HCT116 (cell line): Measurements from ENCODE around the gene GABBR2. TPM values are rescaled to one million over a fixed set of nuclear protein-coding genes. Genes with fewer than 3 reads are reported as not detected.

Experiments
- ATAC-seq: fragments of 200-7000 bp; cut with Tn5 transposase; 2 replicates; pipeline ENCODE4 v1.9.1; 2020; ENCODE audit warnings: mild to moderate bottlenecking, moderate library complexity
- BruUV-seq: library from RNA; stranded (reverse); fragments of 400-500 nt; replicated peaks from 2 replicates; lab custom pipeline; 2021; lab: Mats Ljungman, UMichigan
- CTCF ChIA-PET: fragments of 300-600 bp; sonication (Branson Sonifier 250); formaldehyde crosslinking; loops from one replicate; lab custom pipeline; 2021; ENCODE audit warnings: antibody characterized with exemption; lab: Charles Lee
- POLR2A ChIA-PET: fragments of 300-600, 350-600 bp; sonication (Branson Sonifier 250); formaldehyde crosslinking; loops from one replicate; lab custom pipeline; 2021; ENCODE audit warnings: antibody characterized with exemption; lab: Charles Lee
- RAD21 ChIA-PET, 2 experiments: fragments of 300-600 bp; sonication (Branson Sonifier 250); formaldehyde crosslinking; loops; one replicate each; lab custom pipeline; 2023; ENCODE audit warnings: low total read pairs in 2 of 2; ENCODE audit not compliant: uncharacterized antibody in 2 of 2, unreplicated experiment in 2 of 2, low non-redundant PET in 1 of 2; lab: Charles Lee
- DNase-seq: peaks from one replicate; pipeline ENCODE4 v3.0.0-alpha.2; 2010; ENCODE audit warnings: low read depth, low spot score
- H2AFZ ChIP-seq: fragments of 200-600 bp; shearing (Covaris generic), sonication (generic); 2 replicates; pipeline ENCODE4 v1.6.1; 2017; ENCODE audit warnings: low read depth, mixed run types, mixed read lengths, antibody characterized with exemption, low read length; ENCODE audit not compliant: poor library complexity, severe bottlenecking
- H3K27ac ChIP-seq: 2 replicates; pipeline ENCODE4 v1.5.1; 2012; ENCODE audit warnings: low read depth, low read length
- H3K27me3 ChIP-seq: fragments of 200-600 bp; sonication (generic); 2 replicates; pipeline ENCODE4 v1.6.1; 2016; ENCODE audit warnings: mixed run types, low read length, mixed read lengths; ENCODE audit not compliant: insufficient read depth
- H3K36me3 ChIP-seq, 2 experiments: fragments of 200-500 bp in 1 of 2; fragments of 200-600 bp in 1 of 2; sonication (Bioruptor generic) in 1 of 2; sonication (generic) in 1 of 2; 2 replicates each; pipeline versions ENCODE4 v1.5.1 to v1.6.1; 2014 to 2016; ENCODE audit warnings: low read length in 2 of 2, inconsistent platforms in 1 of 2, mixed read lengths in 1 of 2, mixed run types in 1 of 2; ENCODE audit not compliant: insufficient read depth in 2 of 2, control insufficient read depth in 1 of 2
- H3K4me1 ChIP-seq, 2 experiments: fragments of 200-600 bp in 1 of 2; sonication (generic) in 1 of 2; 2 replicates each; pipeline versions ENCODE4 v1.5.1 to v1.6.1; 2012 to 2017; ENCODE audit warnings: low read length in 2 of 2, inconsistent platforms in 1 of 2, mild to moderate bottlenecking in 1 of 2, mixed read lengths in 1 of 2, mixed run types in 1 of 2, moderate library complexity in 1 of 2; ENCODE audit not compliant: insufficient read depth in 2 of 2, control insufficient read depth in 1 of 2
- H3K4me2 ChIP-seq: fragments of 200-600 bp; sonication (generic); 2 replicates; pipeline ENCODE4 v1.6.1; 2017; ENCODE audit warnings: mixed run types, low read length, mixed read lengths
- H3K4me3 ChIP-seq, 2 experiments: fragments of 200-600 bp in 1 of 2; sonication (generic) in 1 of 2; replicated peaks in 1 of 2; 2 replicates each; pipeline ENCODE4 v1.5.1; 2011 to 2016; ENCODE audit warnings: low read length in 2 of 2, control low read depth in 1 of 2, low read depth in 1 of 2, mild to moderate bottlenecking in 1 of 2, mixed read lengths in 1 of 2, mixed run types in 1 of 2
- H3K79me2 ChIP-seq: fragments of 200-600 bp; sonication (generic); 2 replicates; pipeline ENCODE4 v1.6.1; 2017; ENCODE audit warnings: mild to moderate bottlenecking, mixed run types, low read length, moderate library complexity, mixed read lengths; ENCODE audit not compliant: insufficient read depth
- H3K9ac ChIP-seq: fragments of 200-600 bp; sonication (generic); 2 replicates; pipeline ENCODE4 v1.6.1; 2016; ENCODE audit warnings: low read length, mixed read lengths
- H3K9me2 ChIP-seq: fragments of 200-600 bp; sonication (generic), shearing (Covaris generic); 2 replicates; pipeline ENCODE4 v1.6.1; 2017; ENCODE audit warnings: mixed run types, mild to moderate bottlenecking, moderate library complexity; ENCODE audit not compliant: insufficient read depth
- H3K9me3 ChIP-seq, 2 experiments: fragments of 200-500 bp in 1 of 2; fragments of 200-600 bp in 1 of 2; sonication (Bioruptor generic) in 1 of 2; sonication (generic) in 1 of 2; 2 replicates each; pipeline ENCODE4 v1.6.1; 2014 to 2017; ENCODE audit warnings: low read length in 2 of 2, mixed read lengths in 2 of 2, inconsistent platforms in 1 of 2, low read depth in 1 of 2, mild to moderate bottlenecking in 1 of 2, mixed run types in 1 of 2, moderate library complexity in 1 of 2; ENCODE audit not compliant: control insufficient read depth in 1 of 2, insufficient read depth in 1 of 2
- H4K20me1 ChIP-seq: fragments of 200-600 bp; sonication (generic), shearing (Covaris generic); 2 replicates; pipeline ENCODE4 v1.6.1; 2017; ENCODE audit warnings: mixed run types, mild to moderate bottlenecking, moderate library complexity; ENCODE audit not compliant: insufficient read depth
- CBX3 ChIP-seq: IDR thresholded peaks from 2 replicates; pipeline ENCODE4 v1.6.1; 2012; ENCODE audit warnings: low read depth
- CEBPB ChIP-seq: IDR thresholded peaks from 2 replicates; pipeline ENCODE4 v1.6.1; 2012; ENCODE audit warnings: low read depth
- EGR1 ChIP-seq: IDR thresholded peaks from 2 replicates; pipeline ENCODE4 v1.6.1; 2012; ENCODE audit warnings: low read depth
- ELF1 ChIP-seq: IDR thresholded peaks from 2 replicates; pipeline ENCODE4 v1.6.1; 2012; ENCODE audit warnings: low read depth, borderline replicate concordance
- EZH2 ChIP-seq: fragments of 200-600 bp; sonication (generic); IDR thresholded peaks from 2 replicates; pipeline ENCODE4 v1.6.1; 2017; ENCODE audit warnings: antibody characterized with exemption, mixed run types
- EZH2phosphoT487 ChIP-seq: fragments of 200-600 bp; IDR thresholded peaks from 2 replicates; pipeline ENCODE4 v1.6.1; 2018; ENCODE audit warnings: antibody characterized with exemption, borderline replicate concordance
- FOSL1 ChIP-seq: IDR thresholded peaks from 2 replicates; pipeline ENCODE4 v1.6.1; 2012; ENCODE audit warnings: low read depth
- JUND ChIP-seq: IDR thresholded peaks from 2 replicates; pipeline ENCODE4 v1.6.1; 2012
- POLR2A ChIP-seq: IDR thresholded peaks from 2 replicates; pipeline ENCODE4 v1.7.0; 2011; ENCODE audit warnings: borderline replicate concordance; ENCODE audit not compliant: insufficient read depth, insufficient read length; ENCODE audit errors: extremely low read depth
- POLR2AphosphoS5 ChIP-seq: IDR thresholded peaks from 2 replicates; pipeline ENCODE4 v1.6.1; 2011; ENCODE audit warnings: mild to moderate bottlenecking, low read depth, low read length, moderate library complexity
- SIN3A ChIP-seq: IDR thresholded peaks from 2 replicates; pipeline ENCODE4 v1.6.1; 2012; ENCODE audit warnings: low read depth
- SP1 ChIP-seq: IDR thresholded peaks from 2 replicates; pipeline ENCODE4 v1.6.1; 2012; ENCODE audit warnings: low read depth
- YY1 ChIP-seq: IDR thresholded peaks from 2 replicates; pipeline ENCODE4 v1.6.1; 2011; ENCODE audit warnings: low read length, low read depth, moderate library complexity, mild to moderate bottlenecking; ENCODE audit not compliant: insufficient replicate concordance; ENCODE audit errors: extremely low read depth
- ZFX ChIP-seq: fragments of 450-650 bp; IDR thresholded peaks from 2 replicates; pipeline ENCODE4 v1.6.1; 2017
- ZNF274 ChIP-seq: fragments of 200-500 bp; sonication (Bioruptor generic); IDR thresholded peaks from 2 replicates; pipeline ENCODE4 v1.6.1; 2014; ENCODE audit warnings: mild to moderate bottlenecking, low read depth, low read length, inconsistent platforms
- intact Hi-C: fragments of 100-400 bp; cut with micrococcal nuclease; formaldehyde crosslinking; loops from 2 replicates; pipeline ENCODE4 v1.10.0; 2022
- total RNA-seq: library from RNA; stranded (reverse); gene quantifications from one replicate; pipeline ENCODE4 v1.2.1, GENCODE V29; 2021; ENCODE audit not compliant: unreplicated experiment
- TF ChIP-seq, protein P1 (sequence below): IDR thresholded peaks from 2 replicates; pipeline ENCODE4 v1.6.1; 2011; ENCODE audit warnings: mild to moderate bottlenecking, low read length, moderate library complexity; ENCODE audit not compliant: insufficient replicate concordance; ENCODE audit errors: extremely low read depth
- TF ChIP-seq, protein P2 (sequence below): IDR thresholded peaks from 2 replicates; pipeline ENCODE4 v1.6.1; 2012; ENCODE audit warnings: low read depth
- TF ChIP-seq, protein P3 (sequence below), 3 experiments: fragments of 200-600 bp in 1 of 3; sonication (generic) in 1 of 3; IDR thresholded peaks in 2 of 3; conservative IDR thresholded peaks in 1 of 3; 2 replicates each; pipeline ENCODE4 v1.5.1; 2012 to 2017; ENCODE audit warnings: low read depth in 2 of 3, low read length in 2 of 3, antibody characterized with exemption in 1 of 3, borderline replicate concordance in 1 of 3, control low read depth in 1 of 3, mild to moderate bottlenecking in 1 of 3, mixed read lengths in 1 of 3, mixed run types in 1 of 3, moderate library complexity in 1 of 3; ENCODE audit not compliant: insufficient read depth in 1 of 3
- TF ChIP-seq, protein P4 (sequence below): IDR thresholded peaks from 2 replicates; pipeline ENCODE4 v1.6.1; 2012
- TF ChIP-seq, protein P5 (sequence below): IDR thresholded peaks from 2 replicates; pipeline ENCODE4 v1.6.1; 2012

GABBR2 gene
- total RNA-seq, 1 experiment from 2014 or later: 0.15 TPM

DNA sequence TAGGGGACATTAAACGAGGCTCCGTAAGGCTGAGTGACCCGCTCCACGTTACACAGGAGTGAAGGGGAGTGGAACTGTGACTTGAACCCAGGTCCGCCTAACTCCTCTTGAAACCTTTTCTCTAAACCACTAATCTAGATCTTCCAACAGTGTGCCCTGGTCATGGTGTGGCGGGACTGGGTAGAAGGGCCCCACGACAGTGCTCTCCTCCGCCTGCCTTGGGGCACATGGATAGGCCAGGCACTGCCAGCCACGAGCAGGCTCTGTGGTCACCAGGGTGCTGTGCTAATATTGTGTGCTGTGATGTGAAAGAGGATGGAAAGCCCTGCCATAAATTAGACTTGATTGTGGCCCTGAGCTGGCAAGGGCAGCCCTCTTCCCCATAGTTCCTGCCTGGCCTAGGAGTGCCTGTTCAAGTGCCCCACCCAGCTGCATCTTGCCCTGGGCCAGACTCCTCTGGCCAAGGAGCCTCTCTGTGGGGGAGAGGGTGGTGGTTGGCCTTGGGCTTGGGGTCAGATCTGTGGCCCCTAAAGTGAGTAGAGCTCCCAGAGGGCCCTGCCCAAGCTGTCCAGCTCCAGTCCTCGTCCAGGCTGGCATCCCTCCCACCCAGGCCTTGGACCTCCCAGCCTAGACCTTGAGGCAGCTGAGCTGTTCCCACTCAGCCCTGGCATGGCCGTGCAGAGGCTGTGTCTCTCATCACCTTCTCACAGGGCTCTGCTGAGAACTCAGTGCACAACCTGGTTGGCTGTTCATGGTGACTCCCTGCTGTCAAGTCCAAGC is 385.5 kb downstream of the GABBR2 start:
- Histone ChIP-seq H3K4me1 (peaks cover 0 to 11% of the 10 kb centered on the region in 2 experiments; a peak in 1 of 4 replicates), H3K9me3 (no peaks in the 10 kb centered on the region), H4K20me1 (no peaks in the 10 kb centered on the region), H3K27ac (no peak overlapping the region), H3K27me3 (no peaks in the 10 kb centered on the region), H3K9me2 (no peaks in the 10 kb centered on the region), H3K79me2 (no peaks in the 10 kb centered on the region), H3K9ac (no peak overlapping the region), H3K36me3 (no peaks in the 10 kb centered on the region), H2AFZ (no peak overlapping the region), H3K4me2 (no peak overlapping the region), H3K4me3 (no peak overlapping the region)
- BruUV-seq: no TSS peak
- DNase-seq (no peak), ATAC-seq (no peak)
- TF ChIP-seq JUND (no peak), SP1 (no peak), EZH2phosphoT487 (no peak), CEBPB (no peak), POLR2A (no peak), POLR2AphosphoS5 (no peak), CBX3 (no peak), EZH2 (no peak), SIN3A (no peak), FOSL1 (no peak), YY1 (no peak), ELF1 (no peak), EGR1 (no peak), ZNF274 (no peak), ZFX (no peak)
- TF ChIP-seq, protein P1, sequence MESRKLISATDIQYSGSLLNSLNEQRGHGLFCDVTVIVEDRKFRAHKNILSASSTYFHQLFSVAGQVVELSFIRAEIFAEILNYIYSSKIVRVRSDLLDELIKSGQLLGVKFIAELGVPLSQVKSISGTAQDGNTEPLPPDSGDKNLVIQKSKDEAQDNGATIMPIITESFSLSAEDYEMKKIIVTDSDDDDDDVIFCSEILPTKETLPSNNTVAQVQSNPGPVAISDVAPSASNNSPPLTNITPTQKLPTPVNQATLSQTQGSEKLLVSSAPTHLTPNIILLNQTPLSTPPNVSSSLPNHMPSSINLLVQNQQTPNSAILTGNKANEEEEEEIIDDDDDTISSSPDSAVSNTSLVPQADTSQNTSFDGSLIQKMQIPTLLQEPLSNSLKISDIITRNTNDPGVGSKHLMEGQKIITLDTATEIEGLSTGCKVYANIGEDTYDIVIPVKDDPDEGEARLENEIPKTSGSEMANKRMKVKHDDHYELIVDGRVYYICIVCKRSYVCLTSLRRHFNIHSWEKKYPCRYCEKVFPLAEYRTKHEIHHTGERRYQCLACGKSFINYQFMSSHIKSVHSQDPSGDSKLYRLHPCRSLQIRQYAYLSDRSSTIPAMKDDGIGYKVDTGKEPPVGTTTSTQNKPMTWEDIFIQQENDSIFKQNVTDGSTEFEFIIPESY: no peak
- TF ChIP-seq, protein P2, sequence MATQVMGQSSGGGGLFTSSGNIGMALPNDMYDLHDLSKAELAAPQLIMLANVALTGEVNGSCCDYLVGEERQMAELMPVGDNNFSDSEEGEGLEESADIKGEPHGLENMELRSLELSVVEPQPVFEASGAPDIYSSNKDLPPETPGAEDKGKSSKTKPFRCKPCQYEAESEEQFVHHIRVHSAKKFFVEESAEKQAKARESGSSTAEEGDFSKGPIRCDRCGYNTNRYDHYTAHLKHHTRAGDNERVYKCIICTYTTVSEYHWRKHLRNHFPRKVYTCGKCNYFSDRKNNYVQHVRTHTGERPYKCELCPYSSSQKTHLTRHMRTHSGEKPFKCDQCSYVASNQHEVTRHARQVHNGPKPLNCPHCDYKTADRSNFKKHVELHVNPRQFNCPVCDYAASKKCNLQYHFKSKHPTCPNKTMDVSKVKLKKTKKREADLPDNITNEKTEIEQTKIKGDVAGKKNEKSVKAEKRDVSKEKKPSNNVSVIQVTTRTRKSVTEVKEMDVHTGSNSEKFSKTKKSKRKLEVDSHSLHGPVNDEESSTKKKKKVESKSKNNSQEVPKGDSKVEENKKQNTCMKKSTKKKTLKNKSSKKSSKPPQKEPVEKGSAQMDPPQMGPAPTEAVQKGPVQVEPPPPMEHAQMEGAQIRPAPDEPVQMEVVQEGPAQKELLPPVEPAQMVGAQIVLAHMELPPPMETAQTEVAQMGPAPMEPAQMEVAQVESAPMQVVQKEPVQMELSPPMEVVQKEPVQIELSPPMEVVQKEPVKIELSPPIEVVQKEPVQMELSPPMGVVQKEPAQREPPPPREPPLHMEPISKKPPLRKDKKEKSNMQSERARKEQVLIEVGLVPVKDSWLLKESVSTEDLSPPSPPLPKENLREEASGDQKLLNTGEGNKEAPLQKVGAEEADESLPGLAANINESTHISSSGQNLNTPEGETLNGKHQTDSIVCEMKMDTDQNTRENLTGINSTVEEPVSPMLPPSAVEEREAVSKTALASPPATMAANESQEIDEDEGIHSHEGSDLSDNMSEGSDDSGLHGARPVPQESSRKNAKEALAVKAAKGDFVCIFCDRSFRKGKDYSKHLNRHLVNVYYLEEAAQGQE: no peak
- TF ChIP-seq, protein P3, sequence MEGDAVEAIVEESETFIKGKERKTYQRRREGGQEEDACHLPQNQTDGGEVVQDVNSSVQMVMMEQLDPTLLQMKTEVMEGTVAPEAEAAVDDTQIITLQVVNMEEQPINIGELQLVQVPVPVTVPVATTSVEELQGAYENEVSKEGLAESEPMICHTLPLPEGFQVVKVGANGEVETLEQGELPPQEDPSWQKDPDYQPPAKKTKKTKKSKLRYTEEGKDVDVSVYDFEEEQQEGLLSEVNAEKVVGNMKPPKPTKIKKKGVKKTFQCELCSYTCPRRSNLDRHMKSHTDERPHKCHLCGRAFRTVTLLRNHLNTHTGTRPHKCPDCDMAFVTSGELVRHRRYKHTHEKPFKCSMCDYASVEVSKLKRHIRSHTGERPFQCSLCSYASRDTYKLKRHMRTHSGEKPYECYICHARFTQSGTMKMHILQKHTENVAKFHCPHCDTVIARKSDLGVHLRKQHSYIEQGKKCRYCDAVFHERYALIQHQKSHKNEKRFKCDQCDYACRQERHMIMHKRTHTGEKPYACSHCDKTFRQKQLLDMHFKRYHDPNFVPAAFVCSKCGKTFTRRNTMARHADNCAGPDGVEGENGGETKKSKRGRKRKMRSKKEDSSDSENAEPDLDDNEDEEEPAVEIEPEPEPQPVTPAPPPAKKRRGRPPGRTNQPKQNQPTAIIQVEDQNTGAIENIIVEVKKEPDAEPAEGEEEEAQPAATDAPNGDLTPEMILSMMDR (IDR thresholded peaks at IDR 0.05 in 2 of 3, conservative IDR thresholded peaks at IDR 0.05 in 1 of 3; ENCODE audit: borderline replicate concordance in 1 of 3, insufficient read depth in 1 of 3, low read depth in 2 of 3, low read length in 2 of 3): no peak
- TF ChIP-seq, protein P4, sequence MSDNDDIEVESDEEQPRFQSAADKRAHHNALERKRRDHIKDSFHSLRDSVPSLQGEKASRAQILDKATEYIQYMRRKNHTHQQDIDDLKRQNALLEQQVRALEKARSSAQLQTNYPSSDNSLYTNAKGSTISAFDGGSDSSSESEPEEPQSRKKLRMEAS: no peak
- TF ChIP-seq, protein P5, sequence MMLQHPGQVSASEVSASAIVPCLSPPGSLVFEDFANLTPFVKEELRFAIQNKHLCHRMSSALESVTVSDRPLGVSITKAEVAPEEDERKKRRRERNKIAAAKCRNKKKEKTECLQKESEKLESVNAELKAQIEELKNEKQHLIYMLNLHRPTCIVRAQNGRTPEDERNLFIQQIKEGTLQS: no peak
- RAD21 ChIA-PET: interaction anchor here in 1 of 2 experiments (0.6 kb wide), 1 partner anchor 470 kb away, joined by 4 read pairs; no protein-coding TSS in a partner anchor
- intact Hi-C loops: no loop called here
- POLR2A ChIA-PET: no interaction called here
- CTCF ChIA-PET: no interaction called here
